ENCODE measurements around the gene FAM163A. TPM values are rescaled to one million over a fixed set of nuclear protein-coding genes. Genes with fewer than 3 reads are reported as not detected.
"Not testable (repeated sequence)": the region's sequence is repeated elsewhere in the genome, so short reads cannot be mapped to it uniquely, and the experiment has no call there.

FAM163A gene
- under 1 TPM in 3 of 6 donors, not detected in 3; 0.06 to 0.18 (median 0.12) TPM for total RNA-seq
- under 1 TPM; 0.15 to 0.28 TPM for polyA plus RNA-seq

- intact Hi-C loops (cut with DNase I), result no loop called here
- 1% methylated on average over 76 to 92 of the region's 92 CpGs for WGBS, 2 donors
- peaks cover 0 to 10% (median 0%) of the 10 kb centered on the region in 3 donors for H3K4me1 ChIP-seq
- H3K4me3 ChIP-seq, result peak within 1 kb of the TSS in 2 of 4 donors; percentile 21 to 44
- ATAC-seq (peak; percentile 17 to 65 (median 40)), FAIRE-seq (no peak), DNase-seq (peak in 2 of 6 donors; percentile 60)
- H3K27ac ChIP-seq, result no peak within 1 kb of the TSS
- TF ChIP-seq CTCF (IDR thresholded peaks at IDR 0.05), result no peak
- no peaks in the 10 kb centered on the region for H3K9me3 ChIP-seq
- no peaks in the 10 kb centered on the region for H3K36me3 ChIP-seq
- peaks cover 0 to 49% (median 6%) of the 10 kb centered on the region in 4 donors for H3K27me3 ChIP-seq
Observed at GRCh38 chr1:179742717-179743678, at the start of gene FAM163A. FAM163A (plus strand) TSS chr1:179743291; CDS start chr1:179813098, 69,807 bp downstream.

GRCh38 chr1:179694530-179694929 is 48.6 kb upstream of the FAM163A start:
- H3K36me3 ChIP-seq; DNase-seq; intact Hi-C loops (cut with DNase I); H3K27ac ChIP-seq; ATAC-seq; FAIRE-seq; H3K9me3 ChIP-seq; H3K4me1 ChIP-seq; H3K27me3 ChIP-seq; H3K4me3 ChIP-seq: not testable (repeated sequence)
- 48% methylated on average over 6 of the region's 6 CpGs for WGBS, 2 donors

- TF ChIP-seq CTCF (IDR thresholded peaks at IDR 0.05), result no peak
- WGBS, 2 donors, result 51 to 52% methylated on average over 5 of the region's 5 CpGs
- H3K27ac ChIP-seq, result no peak overlapping the region
- H3K9me3 ChIP-seq, result no peaks in the 10 kb centered on the region
- H3K4me3 ChIP-seq, result no peak overlapping the region
- no peak for DNase-seq
- intact Hi-C loops (cut with DNase I), result loop anchor here in 2 of 3 donors (2.0 to 10.0 kb wide), 2 partner anchors 102 to 106 kb away; no protein-coding TSS in a partner anchor
- FAIRE-seq, result no peak
- H3K36me3 ChIP-seq, result no peaks in the 10 kb centered on the region
- H3K4me1 ChIP-seq, result no peaks in the 10 kb centered on the region
- H3K27me3 ChIP-seq, result no peaks in the 10 kb centered on the region
- ATAC-seq, result peak in 3 of 4 donors; percentile 34 to 78 (median 60)
Observed at GRCh38 chr1:179702946-179703539, 40.0 kb upstream of the FAM163A start.

- H3K4me3 ChIP-seq, result no peak overlapping the region
- H3K4me1 ChIP-seq, result peaks cover 0 to 3% (median 0%) of the 10 kb centered on the region in 3 donors
- no peak overlapping the region for H3K27ac ChIP-seq
- intact Hi-C loops (cut with DNase I), result loop anchor here in 2 of 3 donors (5.0 to 10.0 kb wide), 2 partner anchors 98 to 101 kb away; no protein-coding TSS in a partner anchor
- peak in 3 of 4 donors; percentile 42 to 48 (median 47) for TF ChIP-seq CTCF (IDR thresholded peaks at IDR 0.05)
- ATAC-seq (peak in 3 of 4 donors; percentile 55 to 63 (median 60)), DNase-seq (peak in 3 of 6 donors; percentile 22 to 55 (median 31)), FAIRE-seq (peak; percentile 32)
- no peaks in the 10 kb centered on the region for H3K27me3 ChIP-seq
- 0 to 1% methylated on average over 3 of the region's 3 CpGs for WGBS, 2 donors
- no peaks in the 10 kb centered on the region for H3K9me3 ChIP-seq
- no peaks in the 10 kb centered on the region for H3K36me3 ChIP-seq
Observed at GRCh38 chr1:179706339-179706941, 36.7 kb upstream of the FAM163A start.

GRCh38 chr1:179707406-179707805 is 35.7 kb upstream of the FAM163A start:
- H3K27ac ChIP-seq, result no peak overlapping the region
- no peak for TF ChIP-seq CTCF (IDR thresholded peaks at IDR 0.05)
- H3K4me1 ChIP-seq, result peaks cover 0 to 3% (median 0%) of the 10 kb centered on the region in 3 donors
- H3K9me3 ChIP-seq, result no peaks in the 10 kb centered on the region
- FAIRE-seq, result no peak
- no peak for DNase-seq
- no peaks in the 10 kb centered on the region for H3K27me3 ChIP-seq
- no peak for ATAC-seq
- H3K36me3 ChIP-seq, result no peaks in the 10 kb centered on the region
- WGBS, 2 donors, result 46 to 51% methylated on average over 2 of the region's 2 CpGs
- H3K4me3 ChIP-seq, result no peak overlapping the region
- intact Hi-C loops (cut with DNase I), result loop anchor here in 2 of 3 donors (5.0 to 10.0 kb wide), 2 partner anchors 97 to 100 kb away; no protein-coding TSS in a partner anchor

Measured in pancreas (tissue), 10 donors.